ENCODE data around the gene SAMD4B. TPM values are rescaled to one million over a fixed set of nuclear protein-coding genes. Genes with fewer than 3 reads are reported as not detected.

SAMD4B gene
- total RNA-seq, 1 donor from 2014 or later, result 60.7 TPM

GRCh38 chr19:39356647-39357046, 14.4 kb downstream of the SAMD4B start:
- TF ChIP-seq, protein P1, sequence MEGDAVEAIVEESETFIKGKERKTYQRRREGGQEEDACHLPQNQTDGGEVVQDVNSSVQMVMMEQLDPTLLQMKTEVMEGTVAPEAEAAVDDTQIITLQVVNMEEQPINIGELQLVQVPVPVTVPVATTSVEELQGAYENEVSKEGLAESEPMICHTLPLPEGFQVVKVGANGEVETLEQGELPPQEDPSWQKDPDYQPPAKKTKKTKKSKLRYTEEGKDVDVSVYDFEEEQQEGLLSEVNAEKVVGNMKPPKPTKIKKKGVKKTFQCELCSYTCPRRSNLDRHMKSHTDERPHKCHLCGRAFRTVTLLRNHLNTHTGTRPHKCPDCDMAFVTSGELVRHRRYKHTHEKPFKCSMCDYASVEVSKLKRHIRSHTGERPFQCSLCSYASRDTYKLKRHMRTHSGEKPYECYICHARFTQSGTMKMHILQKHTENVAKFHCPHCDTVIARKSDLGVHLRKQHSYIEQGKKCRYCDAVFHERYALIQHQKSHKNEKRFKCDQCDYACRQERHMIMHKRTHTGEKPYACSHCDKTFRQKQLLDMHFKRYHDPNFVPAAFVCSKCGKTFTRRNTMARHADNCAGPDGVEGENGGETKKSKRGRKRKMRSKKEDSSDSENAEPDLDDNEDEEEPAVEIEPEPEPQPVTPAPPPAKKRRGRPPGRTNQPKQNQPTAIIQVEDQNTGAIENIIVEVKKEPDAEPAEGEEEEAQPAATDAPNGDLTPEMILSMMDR (IDR thresholded peaks at IDR 0.05), result no peak
- Mint-ChIP-seq H3K4me1 (peaks cover 9% of the 10 kb centered on the region), H3K4me3 (no peak overlapping the region), H3K27me3 (no peaks in the 10 kb centered on the region), H3K27ac (no peak overlapping the region), H3K9me3 (no peaks in the 10 kb centered on the region), H3K36me3 (ENCODE audit: low read depth) (peaks cover 81% of the 10 kb centered on the region)
- intact Hi-C loops (cut with micrococcal nuclease), result no loop called here
- CTCF ChIA-PET, result no interaction called here
- POLR2A ChIA-PET, result no interaction called here
- ATAC-seq (ENCODE audit: low read depth), result no peak
- no peak for DNase-seq

- no peak for ATAC-seq (ENCODE audit: low read depth)
- no peak overlapping the region for H3K4me3 Mint-ChIP-seq
- peaks cover 21% of the 10 kb centered on the region for H3K4me1 Mint-ChIP-seq
- TF ChIP-seq, protein P1 (IDR thresholded peaks at IDR 0.05), result no peak
- CTCF ChIA-PET, result no interaction called here
- H3K9me3 Mint-ChIP-seq, result no peaks in the 10 kb centered on the region
- no peaks in the 10 kb centered on the region for H3K27me3 Mint-ChIP-seq
- DNase-seq, result no peak
- intact Hi-C loops (cut with micrococcal nuclease), result no loop called here
- POLR2A ChIA-PET, result no interaction called here
- H3K36me3 Mint-ChIP-seq (ENCODE audit: low read depth), result peaks cover 84% of the 10 kb centered on the region
- H3K27ac Mint-ChIP-seq, result no peak overlapping the region
These were observed 16.8 kb downstream of the SAMD4B start for GRCh38 chr19:39359026-39359425.

- POLR2A ChIA-PET, result no interaction called here
- no peak for ATAC-seq (ENCODE audit: low read depth)
- intact Hi-C loops (cut with micrococcal nuclease), result no loop called here
These were observed 18.4 kb downstream of the SAMD4B start for GRCh38 chr19:39360599-39360998.

DNA sequence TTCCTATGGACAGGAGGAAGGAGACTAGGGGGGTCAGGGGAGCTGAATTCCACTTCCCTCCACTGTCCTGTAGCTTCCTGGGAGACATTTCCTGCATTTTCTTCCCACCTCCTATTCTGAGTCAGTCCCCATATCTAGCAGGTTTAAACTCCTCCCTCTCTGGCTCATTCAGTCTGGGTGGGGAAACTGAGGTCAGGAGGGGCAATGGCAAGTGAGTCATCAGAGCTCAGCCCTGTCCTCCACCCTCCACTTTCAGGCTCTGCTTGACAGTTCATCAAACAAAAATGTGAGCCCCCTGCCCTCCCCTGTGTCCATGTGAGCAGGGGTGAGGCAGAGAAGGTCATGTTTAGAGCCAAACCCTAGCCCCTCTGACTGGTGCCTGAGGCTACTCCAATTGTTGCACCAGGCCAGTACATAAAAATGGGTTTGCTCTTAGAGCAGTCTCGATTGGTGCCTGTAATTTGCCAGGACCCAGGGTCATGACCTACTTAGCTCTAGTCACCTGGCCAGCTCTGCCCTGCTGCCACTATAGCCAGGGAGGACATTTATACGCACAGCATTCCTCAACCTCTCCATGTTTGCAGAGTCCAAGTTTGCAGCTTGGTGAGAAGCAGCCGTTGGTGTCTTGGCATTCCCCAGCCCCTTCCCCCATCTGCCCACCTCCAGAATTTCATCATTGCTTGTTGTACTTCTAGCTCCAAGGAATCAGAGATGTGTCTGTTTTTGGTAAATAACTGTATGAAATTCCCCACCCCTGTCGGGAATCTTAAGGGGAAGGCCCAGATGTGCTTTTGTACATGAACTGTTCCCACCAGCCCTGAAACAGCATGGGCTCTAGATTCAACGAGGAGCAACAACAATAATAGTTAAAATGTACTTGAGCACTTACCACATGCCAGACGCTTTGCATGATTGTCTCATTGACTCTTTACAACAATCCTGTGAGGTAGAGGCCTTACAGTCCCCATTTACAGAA, 20.7 kb downstream of the SAMD4B start:
- no peaks in the 10 kb centered on the region for H3K27me3 Mint-ChIP-seq
- DNase-seq (no peak), ATAC-seq (ENCODE audit: low read depth) (no peak)
- ChIA-PET POLR2A (interaction anchor here (0.6 to 1.6 kb wide), 6 partner anchors 16 to 471 kb away, joined by 3 to 8 read pairs (median 5); partner anchors contain the start of genes DYRK1B, MED29, PAF1 and RPS16), CTCF (interaction anchor here (1.1 kb wide), 1 partner anchor 240 kb away, joined by 3 read pairs; no protein-coding TSS in a partner anchor)
- H3K9me3 Mint-ChIP-seq, result no peaks in the 10 kb centered on the region
- peak overlapping the region; percentile 88 for H3K27ac Mint-ChIP-seq
- peaks cover 58% of the 10 kb centered on the region for H3K36me3 Mint-ChIP-seq (ENCODE audit: low read depth)
- peaks cover 35% of the 10 kb centered on the region for H3K4me1 Mint-ChIP-seq
- TF ChIP-seq, protein P1 (IDR thresholded peaks at IDR 0.05), result no peak
- no peak overlapping the region for H3K4me3 Mint-ChIP-seq
- intact Hi-C loops (cut with micrococcal nuclease), result no loop called here

More at GRCh38 chr19:39360599-39360998, 18.4 kb downstream of the SAMD4B start:
- no peak overlapping the region for H3K4me3 Mint-ChIP-seq
- CTCF ChIA-PET, result no interaction called here
- peaks cover 31% of the 10 kb centered on the region for H3K4me1 Mint-ChIP-seq
- H3K9me3 Mint-ChIP-seq, result no peaks in the 10 kb centered on the region
- peaks cover 74% of the 10 kb centered on the region for H3K36me3 Mint-ChIP-seq (ENCODE audit: low read depth)
- no peak for DNase-seq
- no peak overlapping the region for H3K27ac Mint-ChIP-seq
- TF ChIP-seq, protein P1 (IDR thresholded peaks at IDR 0.05), result no peak
- no peaks in the 10 kb centered on the region for H3K27me3 Mint-ChIP-seq

- intact Hi-C loops (cut with micrococcal nuclease), result no loop called here
- peaks cover 57% of the 10 kb centered on the region for H3K36me3 Mint-ChIP-seq (ENCODE audit: low read depth)
- peaks cover 35% of the 10 kb centered on the region for H3K4me1 Mint-ChIP-seq
- H3K27ac Mint-ChIP-seq, result peak overlapping the region; percentile 88
- H3K9me3 Mint-ChIP-seq, result no peaks in the 10 kb centered on the region
- POLR2A ChIA-PET, result interaction anchor here (1.0 to 1.6 kb wide), 3 partner anchors 22 to 34 kb away, joined by 4 to 7 read pairs (median 6); partner anchors contain the start of genes MED29, PAF1 and SAMD4B
- ATAC-seq (ENCODE audit: low read depth) (peak; percentile 91), DNase-seq (no peak)
- no peaks in the 10 kb centered on the region for H3K27me3 Mint-ChIP-seq
- CTCF ChIA-PET, result no interaction called here
- TF ChIP-seq, protein P1 (IDR thresholded peaks at IDR 0.05), result no peak
- peak overlapping the region; percentile 58 for H3K4me3 Mint-ChIP-seq
These were observed 21.8 kb downstream of the SAMD4B start for GRCh38 chr19:39363901-39364457.

Data from activated B cell treated with CpG ODN at 0.5 μM for 24 hours (primary cell).